ENCODE data around the gene CEBPB. TPM values are rescaled to one million over a fixed set of nuclear protein-coding genes. Genes with fewer than 3 reads are reported as not detected.
"Not testable (repeated sequence)": the region's sequence is repeated elsewhere in the genome, so short reads cannot be mapped to it uniquely, and the experiment has no call there.

The CEBPB gene
- total RNA-seq: 100 to 1,000 TPM in 1 of 2 donors, 10 to 100 TPM in 1; 95.5 to 170 TPM
- long read RNA-seq, donor 1, transcript CEBPB-201 (1 exons, 1,956 nt): major isoform, 79 of 80 reads
- long read RNA-seq, donor 1, partial matches to known transcripts: 0 of 80 reads
- long read RNA-seq, donor 1, other reads (novel, unspliced or antisense): 1 of 80 reads
- long read RNA-seq, donor 2, transcript CEBPB-201 (1 exons, 1,956 nt): major isoform, 13 of 13 reads
- long read RNA-seq, donor 2, partial matches to known transcripts: 0 of 13 reads
- long read RNA-seq, donor 2, other reads (novel, unspliced or antisense): 0 of 13 reads

DNA sequence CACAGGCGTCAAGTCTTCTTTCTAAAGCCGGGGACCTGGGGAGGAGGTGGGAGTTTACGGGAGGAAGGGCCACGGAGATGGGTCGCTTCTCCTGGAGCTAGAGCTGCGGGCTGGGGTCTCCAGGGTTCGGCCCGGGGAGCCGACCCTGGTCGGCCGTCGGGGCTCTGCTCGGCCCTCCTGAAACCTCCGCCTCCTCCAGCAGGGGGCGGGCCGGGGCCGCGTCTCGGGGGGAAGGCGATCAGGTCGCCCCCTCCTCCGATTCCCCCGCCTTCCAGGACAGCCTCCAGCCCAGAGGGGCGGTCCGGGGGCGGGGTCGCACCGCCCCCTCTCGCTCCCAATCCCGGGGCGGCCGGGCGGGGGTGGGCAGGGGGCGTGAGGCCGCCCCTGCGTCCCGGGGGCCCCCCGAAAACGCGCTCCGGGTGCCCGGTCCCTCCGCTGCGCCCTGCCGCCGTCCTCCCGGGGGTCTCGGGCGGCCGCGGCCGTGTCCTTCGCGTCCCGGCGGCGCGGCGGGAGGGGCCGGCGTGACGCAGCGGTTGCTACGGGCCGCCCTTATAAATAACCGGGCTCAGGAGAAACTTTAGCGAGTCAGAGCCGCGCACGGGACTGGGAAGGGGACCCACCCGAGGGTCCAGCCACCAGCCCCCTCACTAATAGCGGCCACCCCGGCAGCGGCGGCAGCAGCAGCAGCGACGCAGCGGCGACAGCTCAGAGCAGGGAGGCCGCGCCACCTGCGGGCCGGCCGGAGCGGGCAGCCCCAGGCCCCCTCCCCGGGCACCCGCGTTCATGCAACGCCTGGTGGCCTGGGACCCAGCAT, at the start of gene CEBPB:
Gene CEBPB, plus strand, starts transcription at position 580 of the 814 bp plus-strand sequence. Its CDS starts 204 bp downstream, at position 784.
- intact Hi-C loops (cut with DNase I): loop anchor here (1.0 to 10.0 kb wide), 6 partner anchors 94 to 272 kb away; no protein-coding TSS in a partner anchor
- peak; percentile 98 for DNase-seq (ENCODE audit: low spot score)

- intact Hi-C loops (cut with DNase I): no loop called here
These were observed 49.5 kb upstream of the CEBPB start for GRCh38 chr20:50141018-50141675.

DNA sequence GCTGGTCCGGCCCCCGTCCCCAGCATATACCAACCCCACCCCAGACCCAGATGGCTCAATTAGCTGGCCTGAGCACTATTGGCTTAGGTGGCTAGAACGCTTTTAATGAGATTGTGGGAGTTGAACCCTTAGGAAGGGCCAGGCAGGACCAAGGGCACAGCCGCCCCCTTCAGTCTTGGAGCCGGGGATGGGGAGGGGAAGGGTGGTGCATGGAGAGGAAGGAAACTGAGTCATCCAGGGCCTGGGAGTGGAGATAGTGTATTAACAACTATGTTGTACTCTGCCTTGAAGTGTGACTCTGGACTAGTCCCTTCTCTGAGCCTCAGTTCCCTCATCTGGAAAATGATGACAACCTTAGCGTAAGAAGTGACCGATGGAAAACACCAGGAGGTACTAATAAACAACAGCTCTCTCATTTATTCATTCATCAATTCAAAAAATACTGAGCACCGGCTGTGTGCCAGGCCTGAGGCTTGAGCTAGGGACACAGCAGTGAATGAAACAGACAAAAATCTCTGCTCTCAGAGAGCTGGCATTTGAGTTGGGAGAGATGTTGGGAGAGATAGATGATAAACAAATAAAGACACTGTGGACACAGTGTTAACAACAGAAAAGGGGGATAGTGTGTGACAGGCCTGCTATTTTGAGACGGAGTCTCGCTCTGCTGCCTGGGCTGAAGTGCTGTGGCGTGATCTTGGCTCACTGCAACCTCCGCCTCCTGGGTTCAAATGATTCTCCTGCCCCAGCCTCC, 48.6 kb upstream of the CEBPB start:
- intact Hi-C loops (cut with DNase I): no loop called here
- no peak for DNase-seq (ENCODE audit: low spot score)

More at GRCh38 chr20:50141018-50141675, 49.5 kb upstream of the CEBPB start:
- DNase-seq (ENCODE audit: low spot score): no peak

DNA sequence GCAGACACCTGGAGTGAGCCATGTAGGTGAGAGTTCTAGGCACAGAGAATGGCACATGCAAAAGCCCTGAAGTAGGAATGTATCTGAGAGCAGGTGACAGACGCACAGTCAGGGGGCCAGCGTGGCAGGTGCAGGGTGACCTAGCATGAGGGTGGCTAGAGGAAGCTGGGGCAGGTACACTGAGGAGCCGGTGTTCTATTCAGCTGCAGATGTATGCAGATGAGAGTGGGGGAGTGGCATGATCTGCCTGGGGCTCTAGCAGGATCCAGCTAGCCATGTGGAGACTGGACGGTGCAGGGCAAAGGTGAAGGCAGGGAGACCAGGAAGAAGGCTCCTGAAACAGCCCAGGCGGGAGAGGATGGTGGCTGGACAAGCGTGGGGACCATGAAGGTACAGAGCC, 47.8 kb upstream of the CEBPB start:
- DNase-seq (ENCODE audit: low spot score): no peak
- intact Hi-C loops (cut with DNase I): no loop called here

DNA sequence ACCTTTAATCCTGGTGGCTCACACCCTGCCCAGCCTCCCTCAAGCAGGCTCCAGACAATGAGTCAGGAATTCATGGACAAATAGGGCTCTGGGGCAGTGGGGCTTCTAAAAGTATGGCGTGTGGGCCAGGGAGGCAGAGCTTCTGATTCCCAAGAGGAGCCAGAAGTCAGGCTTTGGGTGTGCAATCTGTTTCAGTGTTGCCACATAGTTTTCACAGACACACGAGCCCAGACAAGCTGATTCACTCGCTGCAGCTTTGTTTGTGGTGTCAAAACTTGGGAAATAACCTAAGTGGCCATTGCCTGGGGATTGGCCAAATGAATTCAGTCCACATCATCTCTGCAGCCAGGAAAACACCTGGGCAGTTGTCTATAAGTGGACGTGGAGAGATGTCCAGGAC, 46.3 kb upstream of the CEBPB start:
- intact Hi-C loops (cut with DNase I): no loop called here
- DNase-seq (ENCODE audit: low spot score): peak; percentile 91

DNA sequence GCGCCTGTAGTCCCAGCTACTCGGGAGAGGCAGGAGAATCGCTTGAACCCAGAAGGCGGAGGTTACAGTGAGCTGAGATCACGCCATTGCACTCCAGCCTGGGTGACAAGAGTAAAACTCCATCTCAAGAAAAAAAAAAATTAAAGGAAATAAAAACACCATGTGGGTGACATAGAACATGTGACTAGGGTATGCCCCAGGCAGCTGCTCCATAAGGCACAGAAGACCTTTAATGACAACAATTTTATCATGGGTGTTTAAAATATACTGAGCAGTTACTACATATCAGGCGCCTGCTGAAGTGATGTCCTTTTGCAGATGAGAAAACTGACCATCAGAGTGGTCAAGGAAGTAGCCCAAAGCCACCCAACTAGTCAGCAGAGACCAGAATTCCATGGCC, 45.1 kb upstream of the CEBPB start:
- intact Hi-C loops (cut with DNase I): no loop called here
- DNase-seq (ENCODE audit: low spot score): no peak

DNA sequence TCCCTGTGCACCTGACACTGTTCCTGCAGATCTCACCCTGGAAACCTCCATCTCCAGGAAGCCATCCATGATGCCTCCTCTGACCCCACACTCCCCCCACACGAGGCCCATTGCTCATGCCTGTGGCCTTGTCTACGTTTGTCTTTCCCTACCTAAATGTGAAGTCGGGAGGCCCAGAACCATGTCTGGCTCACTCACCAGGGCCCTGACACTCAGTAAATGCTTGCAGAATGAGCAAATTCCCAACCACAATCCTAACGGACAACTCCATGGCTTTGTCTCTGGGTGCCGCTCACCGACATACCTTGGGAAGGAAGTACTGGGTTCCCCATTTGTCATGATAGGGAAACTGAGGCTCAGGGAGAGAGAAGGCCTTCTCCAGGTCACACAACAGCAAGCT, 44.4 kb upstream of the CEBPB start:
- intact Hi-C loops (cut with DNase I): no loop called here

DNA sequence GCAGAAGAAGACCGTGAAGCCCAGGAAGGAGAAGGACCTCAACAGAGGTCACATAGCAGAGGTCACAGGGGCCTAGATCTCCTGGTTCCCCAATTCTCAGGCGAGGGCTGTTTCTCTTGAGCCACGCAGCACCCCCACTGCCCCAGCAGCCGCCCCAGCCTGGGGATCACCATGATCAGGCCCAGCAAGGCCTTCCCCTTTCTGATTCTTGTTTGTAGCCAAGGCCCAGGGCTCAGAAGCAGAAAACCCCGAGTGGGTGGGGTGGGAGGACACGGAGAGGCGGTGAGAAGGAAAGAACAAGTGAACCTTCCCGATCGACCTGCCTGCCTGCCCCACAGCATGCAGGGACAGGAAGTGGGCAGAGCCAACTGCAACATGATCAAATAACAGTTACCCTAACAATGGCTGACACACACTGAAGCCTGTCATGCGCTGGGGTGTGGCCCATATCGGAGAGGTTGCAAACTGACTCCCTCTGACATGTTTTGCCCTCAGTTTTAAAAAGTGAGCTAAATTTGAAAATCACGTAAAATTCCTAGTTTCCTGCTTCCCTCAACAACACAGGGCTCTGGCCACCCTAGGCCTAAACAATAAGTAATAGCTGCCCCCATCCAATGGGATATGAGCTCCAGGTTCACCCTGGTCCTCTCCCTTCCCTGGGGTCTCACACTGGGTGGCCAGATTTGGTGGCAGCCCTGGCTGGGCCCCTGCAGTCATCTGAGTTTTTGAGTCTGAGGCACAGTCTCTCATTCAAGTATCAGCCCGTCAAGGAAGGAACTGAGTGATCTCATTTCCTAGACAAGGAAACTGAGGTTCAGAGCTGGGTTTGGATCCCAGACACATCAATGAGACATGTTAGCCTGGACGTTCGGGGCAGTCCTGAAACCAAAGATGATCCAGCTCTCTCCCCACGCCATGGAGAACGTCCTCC, 43.6 kb upstream of the CEBPB start:
- intact Hi-C loops (cut with DNase I): no loop called here
- DNase-seq (ENCODE audit: low spot score): peak; percentile 84

More for the DNA sequence above, 44.4 kb upstream of the CEBPB start:
- DNase-seq (ENCODE audit: low spot score): no peak

DNA sequence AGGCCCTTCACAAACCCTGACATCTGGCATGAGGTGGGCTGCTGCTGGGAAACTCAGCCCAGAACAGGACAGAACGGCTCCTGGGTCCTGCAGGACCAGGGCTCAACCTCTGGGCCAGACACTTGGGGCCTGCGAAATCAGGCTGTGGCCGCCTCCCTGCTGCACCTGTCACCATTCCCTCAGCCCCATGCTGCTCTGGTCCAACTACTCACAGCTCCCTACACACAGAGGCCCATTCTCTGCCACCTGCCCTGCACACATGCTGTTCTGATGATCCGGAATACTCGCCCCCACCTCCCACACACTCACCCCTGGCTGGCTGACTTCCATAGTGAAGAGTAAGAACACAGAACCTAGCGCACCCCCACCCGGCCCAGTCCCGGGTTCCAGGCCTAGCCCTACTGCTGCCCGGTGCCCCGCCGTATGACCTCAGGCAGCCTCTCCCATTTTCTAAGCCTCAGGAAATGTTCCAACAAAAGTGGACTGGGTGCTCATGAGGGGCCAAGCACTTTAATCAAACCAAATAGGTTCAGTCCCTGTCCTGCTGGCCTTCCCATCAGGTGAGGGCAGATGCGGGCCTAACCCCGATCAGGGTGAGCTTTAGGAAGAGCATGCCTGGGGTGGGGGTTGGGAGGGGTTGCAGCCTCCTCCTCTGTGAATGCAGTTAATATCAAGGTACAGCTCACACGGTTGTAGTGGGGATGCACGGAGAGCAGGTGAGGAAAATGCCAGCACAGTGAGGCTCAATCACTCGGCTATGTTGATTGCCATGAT, 41.0 kb upstream of the CEBPB start:
- no peak for DNase-seq (ENCODE audit: low spot score)
- intact Hi-C loops (cut with DNase I): no loop called here

GRCh38 chr20:50151034-50151743, 39.4 kb upstream of the CEBPB start:
- intact Hi-C loops (cut with DNase I): no loop called here
- no peak for DNase-seq (ENCODE audit: low spot score)

- intact Hi-C loops (cut with DNase I): no loop called here
- no peak for DNase-seq (ENCODE audit: low spot score)
These were observed 38.1 kb upstream of the CEBPB start for GRCh38 chr20:50152394-50153152.

DNA sequence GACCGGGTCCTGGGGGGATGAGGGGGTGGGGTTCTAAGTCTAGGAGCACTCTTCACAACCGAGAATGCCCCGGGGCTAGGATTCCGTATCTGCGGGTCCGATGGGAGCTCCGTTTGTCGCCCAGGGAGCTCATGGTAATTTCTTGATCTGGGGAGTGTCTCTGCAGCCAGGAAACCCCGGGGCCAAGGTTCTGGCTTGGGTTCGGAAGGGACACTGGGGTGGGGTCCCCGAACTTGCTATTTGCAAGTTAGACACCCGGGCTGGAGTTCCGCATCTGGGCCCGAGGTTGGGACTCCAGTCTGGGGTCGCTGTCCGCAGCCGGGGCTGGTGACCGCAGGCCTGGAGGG, 37.5 kb upstream of the CEBPB start:
- intact Hi-C loops (cut with DNase I): no loop called here
- DNase-seq (ENCODE audit: low spot score): peak; percentile 83

- intact Hi-C loops (cut with DNase I): no loop called here
- peak; percentile 98 for DNase-seq (ENCODE audit: low spot score)
These were observed 36.9 kb upstream of the CEBPB start, which contains the start of gene PEDS1 for GRCh38 chr20:50153500-50154377. Gene PEDS1 (minus strand): TSS chr20:50153723. CDS start chr20:50153637, 86 bp downstream.

GRCh38 chr20:50161494-50161893, 29.1 kb upstream of the CEBPB start:
- DNase-seq (ENCODE audit: low spot score); intact Hi-C loops (cut with DNase I): not testable (repeated sequence)

- intact Hi-C loops (cut with DNase I): no loop called here
- no peak for DNase-seq (ENCODE audit: low spot score)
These were observed 26.9 kb upstream of the CEBPB start for GRCh38 chr20:50163570-50164317.
